Anterior cingulate cortex (tissue), 58 donors: ENCODE data around the gene NXT1.

Experiments
- DNase-seq, 58 donors: peaks; one replicate each; lab custom pipeline; 2025; lab: John Stamatoyannopoulos, UW

The NXT1 gene

GRCh38 chr20:23386304-23387117 lies 35.9 kb downstream of the NXT1 start:
- DNase-seq: no peak

DNA sequence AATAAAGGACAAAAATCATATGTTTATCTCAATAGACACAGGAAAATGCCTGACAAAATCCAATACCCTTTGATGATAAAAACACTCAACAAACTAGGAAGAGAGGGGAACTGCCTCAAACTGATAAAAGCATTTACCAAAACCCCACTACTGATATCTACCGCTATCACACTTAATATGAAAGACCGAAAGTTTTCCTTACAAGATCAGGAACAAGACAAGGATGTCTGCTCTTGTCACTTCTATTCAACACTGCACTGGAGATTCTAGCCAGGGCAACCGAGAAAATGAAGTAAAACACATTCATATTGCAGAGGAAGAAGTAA lies 36.5 kb downstream of the NXT1 start:
- DNase-seq: no peak

- no peak for DNase-seq
Observed at GRCh38 chr20:23390091-23390774, 39.6 kb downstream of the NXT1 start.

- DNase-seq: no peak
Observed at GRCh38 chr20:23391707-23392310, 41.2 kb downstream of the NXT1 start.

GRCh38 chr20:23393996-23394775 lies 43.6 kb downstream of the NXT1 start:
- DNase-seq: no peak

GRCh38 chr20:23396950-23397627 lies 46.5 kb downstream of the NXT1 start:
- peak in 1 of 58 donors; percentile 18 for DNase-seq

GRCh38 chr20:23397961-23398360 lies 47.4 kb downstream of the NXT1 start:
- DNase-seq: no peak

DNA sequence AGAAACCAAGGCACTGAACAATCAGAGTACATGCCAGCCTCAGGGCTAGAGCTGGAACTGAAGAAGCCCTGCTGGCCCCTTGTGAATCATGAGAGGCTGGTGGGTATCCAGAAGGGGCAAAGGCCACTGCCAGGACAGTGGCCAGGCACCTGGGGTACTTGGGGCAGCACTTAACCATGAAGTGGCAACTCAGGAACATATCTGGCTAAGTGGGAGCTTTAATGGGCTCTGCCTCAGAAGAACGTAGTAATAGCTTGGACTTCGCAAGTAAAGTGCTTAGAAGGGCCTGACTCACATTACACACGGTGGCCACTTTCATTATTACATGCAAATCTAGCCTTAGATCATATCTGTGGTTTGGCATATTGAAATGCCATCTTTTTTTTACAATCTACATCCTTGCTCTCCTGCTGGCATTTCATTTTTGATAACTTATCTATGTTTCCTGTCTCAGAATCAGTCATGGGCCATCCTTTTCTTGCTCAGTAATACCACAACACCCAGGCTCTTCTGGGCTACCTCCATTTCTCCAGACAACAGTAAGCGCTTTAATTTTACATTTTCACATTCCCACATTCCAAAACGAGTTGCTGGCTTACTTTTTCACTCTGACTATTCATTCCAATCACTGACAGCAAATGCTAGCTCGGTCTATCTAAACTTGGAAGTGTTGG lies 49.1 kb downstream of the NXT1 start:
- DNase-seq: no peak

GRCh38 chr20:23401051-23401450 lies 50.5 kb downstream of the NXT1 start:
- no peak for DNase-seq

DNA sequence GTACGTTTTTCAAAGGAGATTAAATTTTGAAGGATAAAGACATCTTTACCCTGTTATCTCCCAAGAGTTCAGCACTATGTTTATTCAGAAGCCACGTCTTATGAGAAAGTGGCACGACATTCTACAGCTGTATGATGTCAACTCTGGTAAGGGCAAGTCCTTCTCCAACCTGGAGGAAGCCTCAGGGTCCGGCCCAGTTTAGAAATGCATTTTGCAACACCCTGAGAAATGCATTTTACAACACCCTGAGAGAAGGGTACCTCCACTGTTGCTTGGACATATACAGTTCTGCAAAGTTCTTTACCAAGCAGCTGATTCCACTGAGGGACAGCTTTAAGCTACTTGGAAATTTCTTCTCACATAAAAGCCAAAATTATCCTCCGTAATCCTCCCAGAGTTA lies 53.2 kb downstream of the NXT1 start:
- DNase-seq: no peak

- DNase-seq: no peak
Observed at GRCh38 chr20:23404196-23404595, 53.6 kb downstream of the NXT1 start.
